GM19452 (cell line): ENCODE data around the gene EHD1.

ENCODE experiments used
- ATAC-seq: cut with Tn5 transposase; IDR thresholded peaks from one replicate; pipeline ENCODE4 v1.9.1; 2021; ENCODE audit not compliant: unreplicated experiment

Gene EHD1

GRCh38 chr11:64910451-64911093, 32.2 kb upstream of the EHD1 start:
- no peak for ATAC-seq

GRCh38 chr11:64909653-64910343, 31.4 kb upstream of the EHD1 start:
- no peak for ATAC-seq

GRCh38 chr11:64908766-64909165, 30.3 kb upstream of the EHD1 start:
- ATAC-seq, result no peak

GRCh38 chr11:64906314-64906635, 27.9 kb upstream of the EHD1 start:
- no peak for ATAC-seq

GRCh38 chr11:64905516-64906313, 27.3 kb upstream of the EHD1 start:
- ATAC-seq, result no peak

GRCh38 chr11:64903291-64903833, 24.9 kb upstream of the EHD1 start:
- ATAC-seq, result no peak

GRCh38 chr11:64902102-64902900, 23.9 kb upstream of the EHD1 start:
- no peak for ATAC-seq

- no peak for ATAC-seq
Measured at GRCh38 chr11:64900774-64901173, 22.4 kb upstream of the EHD1 start.

GRCh38 chr11:64900263-64900678, 21.9 kb upstream of the EHD1 start:
- no peak for ATAC-seq

GRCh38 chr11:64898541-64898940, 20.1 kb upstream of the EHD1 start:
- ATAC-seq, result no peak

GRCh38 chr11:64898076-64898445, 19.6 kb upstream of the EHD1 start:
- ATAC-seq, result no peak

- no peak for ATAC-seq
Measured at GRCh38 chr11:64897381-64898075, 19.1 kb upstream of the EHD1 start.

GRCh38 chr11:64896448-64897022, 18.1 kb upstream of the EHD1 start:
- ATAC-seq, result no peak

- no peak for ATAC-seq
Measured at GRCh38 chr11:64894812-64895452, 16.5 kb upstream of the EHD1 start.

GRCh38 chr11:64894070-64894811, 15.8 kb upstream of the EHD1 start:
- ATAC-seq, result peak; percentile 72

- no peak for ATAC-seq
Measured at GRCh38 chr11:64893194-64894069, 15.0 kb upstream of the EHD1 start.

GRCh38 chr11:64892838-64893193, 14.4 kb upstream of the EHD1 start:
- ATAC-seq, result no peak

GRCh38 chr11:64892411-64892831, 14.0 kb upstream of the EHD1 start:
- no peak for ATAC-seq
